Prostate gland (tissue), 2 donors: Measurements from ENCODE around the gene REV3L.

Source experiments
- POLR2A ChIP-seq: fragments of 450-650 bp; IDR thresholded peaks from one replicate; pipeline ENCODE4 v1.6.1; 2016; ENCODE audit warnings: antibody characterized with exemption, mild to moderate bottlenecking
- POLR2AphosphoS5 ChIP-seq: sonication (generic); formaldehyde crosslinking; IDR thresholded peaks from one replicate; pipeline ENCODE4 v1.6.1; 2017; ENCODE audit warnings: antibody characterized with exemption
- TF ChIP-seq, protein P1 (sequence below), 4 experiments: fragments of 200-600 bp in 2 of 4; fragments of 450-650 bp in 2 of 4; sonication (generic) in 2 of 4; IDR thresholded peaks; 1 replicate in 3 of 4; 2 replicates in 1 of 4; pipeline ENCODE4 v1.5.1; 2016 to 2019; ENCODE audit warnings: antibody characterized with exemption in 4 of 4, mild to moderate bottlenecking in 2 of 4, moderate library complexity in 2 of 4

DNA sequence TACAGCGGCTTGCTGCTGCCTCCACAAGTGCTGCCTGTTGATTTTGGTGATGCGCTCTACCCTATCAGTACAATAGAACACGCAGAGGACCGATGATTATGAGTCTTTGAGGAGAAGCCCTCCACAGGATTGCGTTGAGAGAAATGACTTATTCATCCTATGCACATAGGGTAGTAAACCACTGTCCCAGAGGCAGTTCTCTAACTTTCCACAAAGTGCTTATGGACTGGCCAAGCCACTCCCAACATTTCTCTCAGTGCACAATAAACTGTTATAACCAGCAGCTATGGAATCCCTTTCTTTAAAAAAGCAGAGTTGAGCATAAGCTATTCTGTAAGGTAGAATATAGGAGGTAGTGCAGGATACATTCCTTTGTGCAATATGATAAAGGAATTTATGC lies 48.2 kb upstream of the REV3L start:
- TF ChIP-seq, protein P1, sequence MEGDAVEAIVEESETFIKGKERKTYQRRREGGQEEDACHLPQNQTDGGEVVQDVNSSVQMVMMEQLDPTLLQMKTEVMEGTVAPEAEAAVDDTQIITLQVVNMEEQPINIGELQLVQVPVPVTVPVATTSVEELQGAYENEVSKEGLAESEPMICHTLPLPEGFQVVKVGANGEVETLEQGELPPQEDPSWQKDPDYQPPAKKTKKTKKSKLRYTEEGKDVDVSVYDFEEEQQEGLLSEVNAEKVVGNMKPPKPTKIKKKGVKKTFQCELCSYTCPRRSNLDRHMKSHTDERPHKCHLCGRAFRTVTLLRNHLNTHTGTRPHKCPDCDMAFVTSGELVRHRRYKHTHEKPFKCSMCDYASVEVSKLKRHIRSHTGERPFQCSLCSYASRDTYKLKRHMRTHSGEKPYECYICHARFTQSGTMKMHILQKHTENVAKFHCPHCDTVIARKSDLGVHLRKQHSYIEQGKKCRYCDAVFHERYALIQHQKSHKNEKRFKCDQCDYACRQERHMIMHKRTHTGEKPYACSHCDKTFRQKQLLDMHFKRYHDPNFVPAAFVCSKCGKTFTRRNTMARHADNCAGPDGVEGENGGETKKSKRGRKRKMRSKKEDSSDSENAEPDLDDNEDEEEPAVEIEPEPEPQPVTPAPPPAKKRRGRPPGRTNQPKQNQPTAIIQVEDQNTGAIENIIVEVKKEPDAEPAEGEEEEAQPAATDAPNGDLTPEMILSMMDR (IDR thresholded peaks at IDR 0.05) = no peak
- TF ChIP-seq POLR2A (no peak), POLR2AphosphoS5 (no peak)
